HG03354 (cell line): Measurements from ENCODE around the gene RNF14.

Source experiments
- ATAC-seq: cut with Tn5 transposase; IDR thresholded peaks from one replicate; pipeline ENCODE4 v1.9.1; 2021; ENCODE audit warnings: mild to moderate bottlenecking; ENCODE audit not compliant: unreplicated experiment, poor library complexity, severe bottlenecking

The RNF14 gene

GRCh38 chr5:141945511-141946051, 23.3 kb upstream of the RNF14 start:
- no peak for ATAC-seq

GRCh38 chr5:141947316-141947715, 21.6 kb upstream of the RNF14 start:
- no peak for ATAC-seq

DNA sequence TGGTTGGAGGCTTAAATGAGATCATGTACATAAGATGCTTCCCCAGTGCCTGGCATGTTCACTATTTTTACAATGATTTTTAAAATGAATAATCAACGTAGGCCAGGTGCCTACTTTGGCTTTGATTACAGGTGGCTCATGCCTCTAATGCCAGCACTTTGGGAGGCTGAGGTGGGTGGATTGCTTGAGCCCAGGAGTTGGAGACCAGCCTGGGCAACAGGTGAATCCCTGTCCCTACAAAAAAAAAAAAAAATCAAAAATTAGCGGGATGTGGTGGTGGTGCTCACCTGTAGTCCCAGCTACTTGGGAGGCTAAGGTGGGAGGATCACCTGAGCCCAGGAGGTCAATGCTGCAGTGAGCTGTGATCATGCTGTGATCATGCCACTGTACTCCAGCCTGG, 20.1 kb upstream of the RNF14 start:
- no peak for ATAC-seq

DNA sequence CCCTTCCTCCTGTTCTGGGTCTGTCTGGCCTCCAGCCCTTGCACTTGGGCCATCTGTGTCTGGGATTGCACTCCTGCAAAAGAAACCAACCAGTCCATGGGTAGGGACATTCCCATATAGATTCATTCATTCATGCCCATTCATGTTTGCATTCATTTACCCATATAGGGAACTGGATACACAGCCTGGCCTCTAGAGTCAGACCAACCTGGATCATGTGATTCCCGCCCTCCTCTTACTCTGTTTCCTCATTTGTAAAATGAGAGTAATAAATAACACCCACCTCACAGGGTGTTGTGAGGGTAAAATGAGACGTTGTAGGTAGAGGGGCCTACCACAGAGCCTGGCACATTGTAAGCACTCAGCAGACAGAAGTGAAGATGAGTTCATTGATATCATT, 19.4 kb upstream of the RNF14 start:
- no peak for ATAC-seq

DNA sequence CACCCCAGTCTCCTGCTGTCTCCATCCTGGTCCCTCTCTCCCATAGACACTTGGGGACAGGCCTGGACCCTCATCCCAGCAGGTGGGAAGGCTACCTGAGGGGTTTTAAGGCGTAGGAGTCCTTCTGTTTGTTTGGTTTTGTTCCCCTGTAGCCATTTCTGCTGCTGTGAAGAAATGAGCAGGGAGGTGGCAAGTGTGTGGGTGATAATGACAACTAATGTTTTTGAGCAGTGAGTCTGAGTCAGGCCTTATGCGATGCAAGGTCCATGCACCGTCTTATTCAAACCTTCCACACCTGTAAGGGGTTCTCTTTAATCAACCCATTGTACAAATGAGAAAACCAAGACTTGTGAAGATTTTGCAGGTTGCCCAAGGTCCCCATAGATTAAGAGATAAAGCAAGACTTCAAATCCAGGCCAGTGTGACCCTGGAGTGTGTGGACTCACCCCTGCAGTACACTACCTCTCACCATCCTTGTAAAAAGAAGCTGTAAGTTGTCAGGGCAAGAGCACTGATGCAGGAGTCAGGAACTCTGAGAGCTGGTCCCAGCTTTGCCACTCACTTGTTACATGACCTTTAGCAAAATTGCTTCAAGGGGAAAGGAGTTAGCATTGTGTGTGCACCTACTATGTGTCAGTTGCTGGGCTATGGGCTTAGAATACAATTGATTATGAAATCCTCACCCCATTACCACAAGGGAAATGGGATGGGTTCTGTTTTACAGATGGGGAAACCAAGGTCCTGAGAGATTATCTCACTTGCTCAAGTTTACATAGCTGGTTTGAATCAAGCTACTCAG, 18.5 kb upstream of the RNF14 start:
- ATAC-seq: no peak

GRCh38 chr5:141951332-141951781, 17.5 kb upstream of the RNF14 start:
- peak; percentile 98 for ATAC-seq

GRCh38 chr5:141952020-141952419, 16.9 kb upstream of the RNF14 start:
- ATAC-seq: no peak

DNA sequence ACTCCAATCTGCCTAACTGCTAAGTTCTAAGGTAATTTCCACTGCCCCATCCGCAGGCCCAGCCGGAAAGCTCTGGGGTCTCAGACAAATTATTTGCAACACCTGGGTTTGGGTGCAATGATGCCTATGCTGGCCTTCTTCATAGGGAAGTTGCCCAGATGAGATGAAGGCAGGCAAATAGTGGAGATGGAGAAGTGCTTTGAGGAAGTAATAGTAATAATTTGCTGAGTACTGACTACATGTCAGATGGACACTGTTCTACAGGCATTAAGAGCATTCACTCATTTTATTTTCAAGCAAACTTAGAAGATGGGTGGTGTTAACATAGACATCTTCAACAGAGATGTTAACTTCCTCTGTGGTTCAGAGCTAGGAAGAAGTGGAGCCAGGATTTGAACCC, 14.7 kb upstream of the RNF14 start:
- ATAC-seq: no peak

- ATAC-seq: no peak
Observed at GRCh38 chr5:141957367-141957996, 11.4 kb upstream of the RNF14 start.

- no peak for ATAC-seq
Observed at GRCh38 chr5:141958113-141958512, 10.8 kb upstream of the RNF14 start, which contains the start of gene PCDH12. TSS of gene PCDH12 (minus strand) at chr5:141958202. CDS start at chr5:141957851, 351 bp downstream.

GRCh38 chr5:141958546-141959172, 10.2 kb upstream of the RNF14 start:
- no peak for ATAC-seq

DNA sequence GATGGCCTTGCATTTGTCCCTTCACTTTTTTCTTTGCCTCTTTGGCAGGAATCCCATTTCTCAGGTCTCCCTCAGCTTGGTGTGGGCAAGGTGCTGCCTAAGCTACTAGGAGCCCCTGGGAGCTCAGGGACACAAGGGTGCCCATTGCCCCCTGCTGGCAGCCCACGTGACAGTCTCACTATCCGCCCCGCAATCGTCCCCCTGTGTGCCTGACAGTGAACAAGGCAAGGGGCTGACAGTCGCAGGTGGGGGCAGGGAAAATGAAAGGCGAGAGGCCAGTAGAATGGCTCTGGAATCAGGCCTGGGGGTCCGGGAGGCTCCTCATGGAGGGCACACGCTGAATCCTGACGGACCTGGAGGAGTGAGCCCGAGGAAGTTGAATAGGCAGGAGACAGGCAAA, 8.9 kb upstream of the RNF14 start:
- ATAC-seq: no peak

DNA sequence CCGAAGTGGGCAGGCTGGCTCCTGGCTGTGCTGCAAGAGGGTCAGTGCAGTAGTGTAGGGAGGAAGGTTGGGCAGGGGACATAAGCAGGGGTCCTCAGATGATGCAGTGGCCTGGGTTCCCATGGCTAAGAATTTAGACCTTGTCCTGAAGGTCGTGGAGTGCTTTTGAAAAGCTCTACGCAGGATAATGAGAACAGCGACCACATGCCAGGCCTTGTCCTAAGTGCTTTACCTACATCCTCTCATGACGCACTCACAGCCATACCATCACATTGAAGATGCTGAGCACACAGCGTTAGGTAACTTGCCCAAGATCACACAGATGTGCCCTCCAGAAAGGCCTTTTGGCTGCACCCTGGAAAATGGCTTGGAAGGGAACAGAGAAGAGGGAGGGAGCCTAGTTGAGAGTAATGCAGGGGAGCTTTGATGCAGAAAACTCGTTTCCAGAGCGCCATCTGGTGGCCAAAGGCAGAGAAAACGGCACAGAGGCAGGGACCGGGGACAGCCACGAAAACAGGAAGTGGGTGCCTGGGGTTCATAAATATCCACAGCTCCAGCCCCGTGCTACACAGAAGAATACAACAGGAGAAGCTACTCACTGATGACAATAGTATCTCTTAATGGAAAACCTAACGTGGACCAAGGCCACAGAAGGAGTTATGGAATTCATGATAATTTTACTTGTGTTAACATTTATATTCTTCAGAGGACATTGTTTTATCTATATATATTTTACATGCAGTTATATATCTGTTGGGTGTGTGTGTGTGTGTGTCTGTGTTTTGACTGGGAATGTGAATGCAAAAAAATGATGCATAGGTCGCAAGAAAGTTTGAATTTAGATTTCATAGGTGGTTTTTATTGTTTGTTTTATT, 8.2 kb upstream of the RNF14 start:
- peak; percentile 94 for ATAC-seq

GRCh38 chr5:141961466-141961865, 7.4 kb upstream of the RNF14 start:
- ATAC-seq: no peak

DNA sequence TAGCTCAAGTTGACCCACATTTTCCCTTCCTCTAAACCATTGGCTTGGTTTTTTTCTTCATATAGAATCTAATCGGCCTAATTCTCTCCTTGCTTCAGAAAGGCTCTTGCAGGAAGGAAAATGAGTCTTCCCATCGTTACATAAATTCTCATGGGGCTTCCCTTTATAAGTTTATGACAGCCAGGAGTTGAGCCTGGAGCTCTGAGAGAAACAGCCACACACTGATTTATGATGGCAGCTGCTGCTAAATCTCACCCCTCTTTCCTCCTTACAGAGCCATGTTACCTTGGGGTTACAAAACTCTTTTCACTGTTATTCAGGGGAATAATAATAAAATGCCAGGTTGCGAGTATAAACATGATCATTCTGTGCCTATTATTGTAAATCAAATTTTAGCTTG, 5.2 kb upstream of the RNF14 start:
- ATAC-seq: no peak

- ATAC-seq: no peak
Observed at GRCh38 chr5:141965071-141965470, 3.8 kb upstream of the RNF14 start.

- no peak for ATAC-seq
Observed at GRCh38 chr5:141966275-141966962, 2.5 kb upstream of the RNF14 start.

DNA sequence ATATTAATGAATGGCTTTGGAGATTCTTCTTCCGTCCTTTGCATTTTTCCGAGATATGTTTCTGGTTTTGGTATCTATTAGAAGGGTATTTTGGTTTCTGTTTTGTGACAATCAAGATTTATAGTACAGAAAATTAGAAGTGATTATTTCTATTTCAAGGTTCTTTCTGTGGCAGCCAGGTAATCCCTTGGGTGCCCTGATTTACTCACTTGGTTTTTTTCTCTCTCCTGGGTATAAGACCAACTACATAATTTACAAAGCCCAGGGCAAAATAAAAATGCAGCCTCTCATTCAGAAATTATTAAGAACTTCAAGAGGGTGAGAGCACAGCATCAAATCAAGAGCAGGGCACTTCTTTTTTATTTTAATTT, 2.0 kb upstream of the RNF14 start:
- no peak for ATAC-seq
